Heart right ventricle (tissue), 16 donors: ENCODE results near the gene ASCL5. TPM values are rescaled to one million over a fixed set of nuclear protein-coding genes. Genes with fewer than 3 reads are reported as not detected.

ENCODE experiments used
- ATAC-seq, 8 donors: fragments of 200-7000 bp; cut with Tn5 transposase; one replicate each; pipeline ENCODE4 v1.9.1; 2020; ENCODE audit warnings: mild to moderate bottlenecking in 8 of 8, moderate library complexity in 8 of 8, moderate number of reproducible peaks in 1 of 8
- DNase-seq, 2 donors: peaks; one replicate each; pipeline ENCODE4 v3.0.0-alpha.2; 2020
- H3K27ac ChIP-seq, 10 donors: fragments of 200-600 bp; sonication (generic) in 2 of 10; one replicate each; pipeline versions ENCODE4 v1.5.0 to v1.8.0; 2020 to 2022; ENCODE audit warnings: mild to moderate bottlenecking in 3 of 10
- H3K27me3 ChIP-seq, 7 donors: fragments of 200-600 bp; one replicate each; pipeline ENCODE4 v1.8.0; 2021 to 2022; ENCODE audit warnings: mild to moderate bottlenecking in 2 of 7
- H3K36me3 ChIP-seq, 9 donors: fragments of 200-600 bp; sonication (generic) in 1 of 9; one replicate each; pipeline versions ENCODE4 v1.5.0 to v1.8.0; 2020 to 2022; ENCODE audit warnings: mild to moderate bottlenecking in 2 of 9
- H3K4me1 ChIP-seq, 9 donors: fragments of 200-600 bp; sonication (generic) in 1 of 9; one replicate each; pipeline versions ENCODE4 v1.5.0 to v1.8.0; 2020 to 2022; ENCODE audit warnings: mild to moderate bottlenecking in 4 of 9
- H3K4me3 ChIP-seq, 10 donors: fragments of 200-600 bp; sonication (generic) in 2 of 10; one replicate each; pipeline versions ENCODE4 v1.5.0 to v1.8.0; 2020 to 2022; ENCODE audit warnings: mild to moderate bottlenecking in 7 of 10, moderate library complexity in 2 of 10
- H3K9me3 ChIP-seq, 11 donors: fragments of 200-600 bp in 10 of 11; sonication (generic) in 2 of 11; one replicate each; pipeline versions ENCODE4 v1.5.0 to v1.8.0; 2013 to 2022; ENCODE audit warnings: mild to moderate bottlenecking in 2 of 11, control low read depth in 1 of 11, moderate library complexity in 1 of 11
- WGBS, 2 donors: extraction: QIAGEN DNeasy Blood & Tissue Kit; methylation state at CpG; one replicate each; pipeline ENCODE4 v1.1.7; 2013; ENCODE audit warnings: inconsistent platforms in 1 of 2; 5-methylcytosine and 5-hydroxymethylcytosine counted together
- intact Hi-C, 10 donors: fragments of 100-400 bp; cut with DNase I; formaldehyde crosslinking; loops; one replicate each; pipeline versions ENCODE4 v1.11.1 to v1.14.2; 2022
- polyA plus RNA-seq, 2 donors: library from polyadenylated mRNA; stranded (reverse); fragments of 200-250 nt; gene quantifications; one replicate each; pipeline ENCODE4 v1.2.3, GENCODE V29; 2013
- total RNA-seq, 10 donors: library from RNA; stranded (reverse); fragmentation: NEBNext Ultra II Directional in 3 of 10; extraction: Animal tissue kit (Norgen Biotek cat#: 25700) in 3 of 10; gene quantifications; one replicate each; pipeline versions ENCODE4 v1.2.1 to v1.2.4, GENCODE V29; 2021 to 2023
- TF ChIP-seq, protein P1 (sequence below), 9 donors: fragments of 200-600 bp; sonication (generic) in 2 of 9; IDR thresholded peaks; one replicate each; pipeline versions ENCODE4 v1.5.0 to v1.8.0; 2021 to 2022; ENCODE audit warnings: antibody characterized with exemption in 9 of 9, mild to moderate bottlenecking in 5 of 9, moderate library complexity in 1 of 9
- donor health status: Arrhythmogenic right ventricular cardiomyopathy.
- donor health status: ischemic (EF 13 %, LVEDD 7.1; RV severe dilation, severe dysfunction).
- donor health status: healthy with polysubstance abuse.
- donor health status: DM: no; HTN: yes; CAD: no.
- donor health status: DM: no; HTN: no; CAD: no.
- donor health status: ischemic (EF 25% LVEDD 6.9; RV normal size, moderate dysfunction).
- donor health status: ischemic (EF 25% LVEDD 5.7; RV mildly dilated, moderate dysfunction).
- donor health status: healthy.
- donor health status: DM: yes; HTN: yes; CAD: no.
- donor health status: Ischemic cardiomyopathy.
- donor health status: ischemic (EF 35%, LVEDD 5.7; RV mildly dilated, moderate dysfunction).
- donor health status: nonischemic (EF 11% LVEDD 7.7; RV severe dilation, severe dysfunction).
- donor health status: DM: yes; HTN: yes; CAD: no.
- donor health status: PGD.
- donor health status: ischemic (EF 29% LVEDD 5.4; RV normal size, mild dysfunction).
- donor health status: nonischemic (EF 23%, LVEDD 6.1; RV moderate dilation, normal function).

ASCL5 gene
- total and polyA plus RNA-seq, 12 donors: not detected

DNA sequence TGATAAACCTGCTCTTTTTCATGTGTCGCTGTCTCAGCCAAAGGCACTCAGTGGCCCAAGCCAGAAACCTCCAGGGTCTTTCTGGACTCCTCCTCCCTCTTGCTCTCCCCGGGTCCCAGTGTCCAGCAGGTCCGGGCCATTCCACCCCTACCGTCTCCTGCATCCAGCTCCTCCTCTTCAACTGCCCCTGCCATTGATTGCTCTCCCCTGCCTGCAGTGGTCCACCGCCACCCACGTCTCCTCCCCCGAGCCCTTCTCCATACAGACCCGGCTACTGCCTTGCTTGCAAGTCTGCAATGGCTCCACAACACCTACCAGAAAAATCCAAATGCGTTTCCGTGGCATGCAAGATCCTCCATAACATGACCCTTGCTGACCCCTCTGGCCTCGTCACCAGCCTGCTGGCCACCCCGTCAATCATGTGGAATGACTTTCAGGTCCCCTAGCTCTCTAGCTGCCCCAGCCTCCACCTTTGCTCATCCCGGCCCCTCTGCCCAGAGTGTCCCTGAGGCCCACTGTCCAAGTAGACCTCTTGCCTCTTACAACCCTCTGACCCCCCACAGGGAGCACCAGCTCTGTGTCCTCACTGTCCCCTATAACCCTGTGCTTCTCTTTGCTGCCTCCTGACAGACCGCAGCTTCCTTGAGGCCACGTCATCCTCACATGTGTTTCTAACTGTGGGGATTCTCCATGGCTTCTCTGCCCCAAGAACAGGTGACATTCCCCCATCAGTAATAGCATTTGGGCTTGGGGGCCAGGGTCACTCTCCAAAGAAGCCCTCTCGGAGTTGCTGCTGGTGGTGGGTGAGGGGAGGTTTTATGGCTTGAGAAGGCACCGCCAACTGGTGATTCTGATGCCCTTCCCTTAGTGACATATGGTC lies 29.8 kb downstream of the ASCL5 start:
- intact Hi-C loops: loop anchor here in 1 of 10 donors (10.0 kb wide), 1 partner anchor 118 kb away; no protein-coding TSS in a partner anchor
- Histone ChIP-seq H3K27ac (no peak overlapping the region), H3K4me1 (no peaks in the 10 kb centered on the region), H3K9me3 (no peaks in the 10 kb centered on the region), H3K27me3 (peaks cover 0 to 11% (median 0%) of the 10 kb centered on the region in 7 donors), H3K36me3 (no peaks in the 10 kb centered on the region), H3K4me3 (no peak overlapping the region)
- ATAC-seq: no peak
- TF ChIP-seq, protein P1, sequence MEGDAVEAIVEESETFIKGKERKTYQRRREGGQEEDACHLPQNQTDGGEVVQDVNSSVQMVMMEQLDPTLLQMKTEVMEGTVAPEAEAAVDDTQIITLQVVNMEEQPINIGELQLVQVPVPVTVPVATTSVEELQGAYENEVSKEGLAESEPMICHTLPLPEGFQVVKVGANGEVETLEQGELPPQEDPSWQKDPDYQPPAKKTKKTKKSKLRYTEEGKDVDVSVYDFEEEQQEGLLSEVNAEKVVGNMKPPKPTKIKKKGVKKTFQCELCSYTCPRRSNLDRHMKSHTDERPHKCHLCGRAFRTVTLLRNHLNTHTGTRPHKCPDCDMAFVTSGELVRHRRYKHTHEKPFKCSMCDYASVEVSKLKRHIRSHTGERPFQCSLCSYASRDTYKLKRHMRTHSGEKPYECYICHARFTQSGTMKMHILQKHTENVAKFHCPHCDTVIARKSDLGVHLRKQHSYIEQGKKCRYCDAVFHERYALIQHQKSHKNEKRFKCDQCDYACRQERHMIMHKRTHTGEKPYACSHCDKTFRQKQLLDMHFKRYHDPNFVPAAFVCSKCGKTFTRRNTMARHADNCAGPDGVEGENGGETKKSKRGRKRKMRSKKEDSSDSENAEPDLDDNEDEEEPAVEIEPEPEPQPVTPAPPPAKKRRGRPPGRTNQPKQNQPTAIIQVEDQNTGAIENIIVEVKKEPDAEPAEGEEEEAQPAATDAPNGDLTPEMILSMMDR (IDR thresholded peaks at IDR 0.05): no peak
- WGBS, 2 donors: 84 to 88% methylated on average over 17 of the region's 17 CpGs
- no peak for DNase-seq

DNA sequence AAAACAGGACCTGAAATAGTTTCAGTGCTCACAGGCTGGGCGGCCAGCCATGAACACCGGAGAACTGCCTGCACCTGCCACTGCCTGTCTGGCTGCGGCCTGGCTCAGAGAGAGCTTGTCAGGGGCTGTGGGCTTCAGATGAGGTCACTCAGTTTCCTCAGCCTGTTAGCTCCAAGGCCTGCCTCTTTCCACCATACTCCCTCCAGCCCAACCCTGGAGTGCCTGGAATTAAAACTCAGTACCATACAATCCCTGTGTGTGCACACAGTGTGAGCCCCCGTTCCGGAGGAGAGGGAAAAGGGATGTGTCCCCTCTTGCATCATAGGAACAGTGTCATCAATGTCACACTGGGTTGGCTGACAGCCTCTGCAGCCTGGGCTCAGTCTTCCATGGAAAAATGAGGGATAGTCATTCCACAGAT lies 30.9 kb downstream of the ASCL5 start:
- 70 to 84% methylated on average over 5 of the region's 5 CpGs for WGBS, 2 donors
- peaks cover 0 to 8% (median 0%) of the 10 kb centered on the region in 7 donors for H3K27me3 ChIP-seq
- H3K27ac ChIP-seq: no peak overlapping the region
- H3K36me3 ChIP-seq: no peaks in the 10 kb centered on the region
- intact Hi-C loops: loop anchor here in 1 of 10 donors (10.0 kb wide), 1 partner anchor 119 kb away; no protein-coding TSS in a partner anchor
- TF ChIP-seq, protein P1 (IDR thresholded peaks at IDR 0.05): no peak
- no peaks in the 10 kb centered on the region for H3K4me1 ChIP-seq
- H3K9me3 ChIP-seq: no peaks in the 10 kb centered on the region
- DNase-seq (no peak), ATAC-seq (no peak)
- H3K4me3 ChIP-seq: no peak overlapping the region

GRCh38 chr1:201095581-201095980 lies 31.4 kb downstream of the ASCL5 start:
- Histone ChIP-seq H3K36me3 (no peaks in the 10 kb centered on the region), H3K4me3 (no peak overlapping the region), H3K27me3 (peaks cover 0 to 8% (median 0%) of the 10 kb centered on the region in 7 donors), H3K9me3 (no peaks in the 10 kb centered on the region), H3K27ac (no peak overlapping the region), H3K4me1 (no peaks in the 10 kb centered on the region)
- intact Hi-C loops: loop anchor here in 1 of 10 donors (10.0 kb wide), 1 partner anchor 119 kb away; no protein-coding TSS in a partner anchor
- ATAC-seq (no peak), DNase-seq (no peak)
- WGBS, 2 donors: 88 to 94% methylated on average over 2 of the region's 2 CpGs
- TF ChIP-seq, protein P1 (IDR thresholded peaks at IDR 0.05): no peak

DNA sequence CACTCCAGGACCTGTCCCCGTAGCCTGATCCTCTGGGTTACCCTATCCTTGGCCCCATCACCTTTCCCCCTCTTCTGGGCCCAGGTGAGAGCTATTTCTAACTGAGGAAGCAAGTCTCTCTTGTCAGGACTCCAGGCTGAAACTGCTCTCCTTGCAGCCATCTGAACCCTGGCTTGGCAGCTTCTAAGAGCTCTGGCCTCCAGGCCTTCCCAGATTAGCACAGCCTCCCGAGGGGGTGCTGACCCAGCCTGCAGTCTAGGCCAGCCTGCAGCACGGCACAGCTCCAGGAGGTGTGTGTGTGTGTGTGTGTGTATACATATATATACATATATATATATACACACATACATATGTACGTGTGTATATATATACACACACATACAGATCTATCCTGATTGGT lies 32.2 kb downstream of the ASCL5 start:
- peak in 1 of 8 donors; percentile 20 for ATAC-seq
- intact Hi-C loops: loop anchor here in 1 of 10 donors (10.0 kb wide), 1 partner anchor 120 kb away; no protein-coding TSS in a partner anchor

More for the DNA sequence above, 32.2 kb downstream of the ASCL5 start:
- 52 to 61% methylated on average over 4 of the region's 4 CpGs for WGBS, 2 donors
- DNase-seq: no peak
- H3K27ac ChIP-seq: no peak overlapping the region
- no peak overlapping the region for H3K4me3 ChIP-seq
- H3K9me3 ChIP-seq: no peaks in the 10 kb centered on the region
- TF ChIP-seq, protein P1 (IDR thresholded peaks at IDR 0.05): no peak
- no peaks in the 10 kb centered on the region for H3K4me1 ChIP-seq
- no peaks in the 10 kb centered on the region for H3K36me3 ChIP-seq
- H3K27me3 ChIP-seq: peaks cover 0 to 11% (median 0%) of the 10 kb centered on the region in 7 donors
